ENCODE data around the gene MAU2.

Gene MAU2

GRCh38 chr19:19305696-19306095, 14.9 kb upstream of the MAU2 start:
- no peak for DNase-seq (ENCODE audit: low read depth)

GRCh38 chr19:19306191-19306590, 14.4 kb upstream of the MAU2 start:
- no peak for DNase-seq (ENCODE audit: low read depth)

GRCh38 chr19:19308373-19308772, 12.3 kb upstream of the MAU2 start:
- DNase-seq (ENCODE audit: low read depth): no peak

DNA sequence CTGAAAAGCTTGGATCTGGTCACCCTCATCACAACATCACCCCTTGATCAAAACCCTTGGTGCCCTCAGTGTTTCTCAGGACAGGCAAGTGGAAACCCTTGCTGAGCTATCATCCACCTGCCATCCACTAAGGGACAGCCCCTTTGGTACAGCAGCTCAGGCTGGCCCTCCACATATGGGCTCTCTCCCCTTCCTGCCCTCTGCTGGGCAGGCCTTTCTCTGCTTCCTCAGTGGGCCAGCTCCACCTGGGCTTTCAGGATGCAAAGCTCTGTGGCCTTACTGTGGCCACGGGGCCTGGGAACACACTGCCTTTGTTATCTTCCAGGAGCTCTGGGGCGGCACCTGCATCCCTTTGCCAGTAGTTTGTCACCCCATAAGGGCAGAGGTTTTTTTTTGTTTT, 5.2 kb upstream of the MAU2 start:
- DNase-seq (ENCODE audit: low read depth): no peak

DNA sequence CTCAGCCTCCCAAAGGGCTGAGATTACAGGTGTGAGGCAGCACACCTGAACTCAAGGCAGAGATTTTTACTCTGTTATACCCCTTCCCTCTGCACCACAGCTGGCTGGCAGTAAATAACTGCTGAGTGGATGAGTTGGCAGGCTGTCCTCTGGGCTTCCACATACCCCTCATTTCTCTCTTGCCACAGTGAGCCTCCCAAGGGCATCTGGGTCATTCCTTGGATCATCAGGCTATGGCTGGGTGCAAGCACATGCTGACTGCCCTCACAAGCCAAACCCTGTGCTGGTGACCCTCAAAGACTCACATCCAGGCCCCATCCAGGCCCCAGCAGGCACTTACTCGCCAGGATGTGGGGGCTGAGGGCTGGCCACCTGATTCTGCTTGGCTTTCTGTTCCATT, 4.5 kb upstream of the MAU2 start:
- no peak for DNase-seq (ENCODE audit: low read depth)

GRCh38 chr19:19319732-19320360, 783 bp upstream of the MAU2 start:
- DNase-seq (ENCODE audit: low read depth): no peak

GRCh38 chr19:19321141-19321577, 530 bp downstream of the MAU2 start:
- no peak for DNase-seq (ENCODE audit: low read depth)

DNA sequence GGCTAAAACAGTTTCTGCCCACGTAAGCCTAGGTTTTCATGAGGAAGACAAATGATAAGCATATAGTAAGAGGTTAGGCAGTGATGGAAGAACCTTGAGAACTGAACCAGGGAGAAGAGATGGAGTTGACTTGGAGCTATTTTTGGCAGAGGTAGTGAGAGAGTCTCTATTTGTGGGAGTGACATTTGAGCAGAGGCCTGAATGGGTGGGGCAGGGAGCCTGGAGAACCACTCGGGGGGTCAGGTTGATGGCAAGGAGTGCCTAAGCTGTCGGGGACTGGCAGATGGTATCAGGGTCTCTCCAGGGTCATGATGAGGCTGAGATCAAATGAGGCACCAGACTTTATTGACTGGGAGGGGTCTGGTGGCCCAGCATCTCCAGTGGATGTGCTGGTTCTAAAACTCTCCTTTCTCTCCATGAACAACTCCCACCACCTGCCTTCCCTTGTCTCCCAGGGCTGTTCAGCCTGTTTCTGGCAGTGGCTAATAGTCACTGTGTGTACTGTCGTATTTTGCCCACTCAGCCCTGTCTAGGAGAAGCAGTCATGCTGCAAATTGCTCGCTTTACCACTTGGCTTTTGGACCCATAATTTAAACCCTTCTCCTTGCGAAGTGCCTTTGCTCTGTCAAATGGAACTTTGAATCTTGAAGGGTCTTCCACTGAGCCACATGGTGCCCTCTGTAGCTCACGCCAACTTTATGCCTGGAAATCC, 3.6 kb downstream of the MAU2 start:
- no peak for DNase-seq (ENCODE audit: low read depth)

- no peak for DNase-seq (ENCODE audit: low read depth)
These were observed 7.0 kb downstream of the MAU2 start for GRCh38 chr19:19327672-19328071.

DNA sequence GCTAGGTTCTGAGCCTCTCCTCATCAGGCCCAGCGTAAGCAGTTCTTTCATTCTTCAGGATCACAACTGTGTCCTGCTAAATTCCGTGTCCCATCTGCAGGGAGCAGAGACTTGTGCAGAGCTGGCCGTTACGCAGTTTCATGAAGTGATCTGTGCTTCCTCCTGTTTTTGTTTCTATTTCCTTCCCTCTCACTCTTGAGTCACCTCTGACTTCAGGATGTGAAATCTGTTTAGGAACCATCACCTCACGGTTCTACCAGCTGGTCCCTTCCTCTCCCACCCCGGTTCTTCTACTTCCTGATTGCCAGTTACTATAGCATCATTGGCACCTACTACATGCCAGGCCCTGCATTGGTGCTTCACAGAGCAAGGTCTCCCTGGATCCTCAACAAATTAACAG, 8.5 kb downstream of the MAU2 start:
- DNase-seq (ENCODE audit: low read depth): no peak

DNA sequence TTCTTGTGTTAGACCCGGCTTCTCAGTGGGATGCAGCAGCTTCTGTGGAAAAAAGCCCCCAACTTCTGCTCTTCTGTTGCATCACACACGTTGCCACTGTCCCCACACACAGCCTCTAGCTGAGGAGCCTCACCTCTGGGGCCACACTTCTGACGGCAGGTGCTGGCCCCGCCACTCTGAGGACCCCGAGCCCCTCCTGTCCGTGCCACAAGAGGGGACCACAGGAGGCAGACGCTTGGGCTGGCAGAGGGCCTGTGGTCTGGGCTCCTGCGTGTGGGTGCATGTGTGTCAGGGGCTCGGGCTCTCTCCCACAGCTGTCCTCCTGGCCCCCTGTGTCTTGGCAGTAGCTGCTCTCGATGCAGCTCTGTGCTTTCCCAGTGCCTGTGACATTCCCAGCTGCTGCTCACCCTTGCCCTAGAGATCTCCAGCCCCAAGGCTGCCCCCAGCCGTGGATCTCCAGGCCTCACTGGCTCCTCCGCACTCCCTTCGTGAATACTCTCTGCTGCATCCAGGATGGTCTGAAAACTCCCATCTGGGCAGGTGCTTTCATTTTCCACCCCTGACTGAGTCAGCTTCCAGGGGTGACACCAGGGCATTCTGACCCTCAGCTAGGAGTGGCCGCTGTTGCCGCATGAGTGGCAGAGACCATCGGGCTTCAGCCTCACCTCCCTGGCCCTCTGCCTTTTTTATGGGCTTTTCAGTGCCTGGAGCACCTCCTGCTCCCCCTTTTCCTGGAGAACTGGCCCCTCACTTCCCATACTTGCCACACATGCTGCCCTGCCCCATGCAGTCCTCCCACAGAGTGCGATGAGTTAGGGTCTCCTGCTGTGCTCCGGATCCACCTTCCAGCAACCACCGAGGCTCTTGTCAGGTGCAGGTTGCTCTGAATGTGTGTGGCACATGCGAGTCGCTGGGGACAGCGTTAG, 13.7 kb downstream of the MAU2 start:
- DNase-seq (ENCODE audit: low read depth): no peak

GRCh38 chr19:19334989-19335344, 14.3 kb downstream of the MAU2 start:
- DNase-seq (ENCODE audit: low read depth): no peak

DNA sequence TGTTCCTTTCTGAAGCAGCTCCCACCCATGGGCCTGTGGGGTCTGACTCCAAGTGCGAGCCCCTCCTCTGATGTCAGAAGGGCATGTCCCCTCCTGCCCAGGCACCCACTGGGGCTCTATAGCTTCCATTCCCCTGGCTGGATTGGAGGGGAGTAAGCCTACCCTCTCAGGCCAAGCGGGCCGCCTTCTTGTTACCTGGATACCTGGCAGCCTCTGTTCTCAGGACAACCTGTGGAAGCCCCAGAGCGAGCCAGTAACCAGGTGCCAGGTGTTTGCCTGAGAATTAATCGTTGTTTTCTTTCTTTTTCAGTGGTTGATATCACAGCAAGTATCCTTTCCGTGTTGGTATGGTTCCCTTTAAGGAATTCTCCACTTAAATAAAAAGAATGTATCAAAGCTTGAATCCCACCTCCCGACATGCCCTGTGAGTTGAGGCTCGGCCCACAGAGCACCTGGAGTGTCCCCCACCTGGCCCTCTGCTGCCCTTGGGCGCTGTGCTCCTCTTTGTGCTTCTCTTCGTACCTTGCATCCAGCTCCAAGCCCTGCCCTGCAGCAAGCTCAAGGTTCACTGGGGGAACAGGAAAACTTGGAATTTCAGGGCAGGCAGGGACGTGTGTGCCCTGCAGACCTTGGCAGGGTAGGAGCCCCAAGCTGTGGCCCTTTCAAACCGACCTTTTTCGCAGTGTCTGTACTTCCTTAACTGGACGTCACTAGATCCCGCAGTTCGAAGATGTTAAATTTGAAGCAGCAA, 15.0 kb downstream of the MAU2 start:
- no peak for DNase-seq (ENCODE audit: low read depth)

GRCh38 chr19:19336597-19336996, 16.0 kb downstream of the MAU2 start:
- no peak for DNase-seq (ENCODE audit: low read depth)

GRCh38 chr19:19337120-19337519, 16.5 kb downstream of the MAU2 start:
- DNase-seq (ENCODE audit: low read depth): no peak

- no peak for DNase-seq (ENCODE audit: low read depth)
These were observed 17.5 kb downstream of the MAU2 start for GRCh38 chr19:19338082-19338481.

DNA sequence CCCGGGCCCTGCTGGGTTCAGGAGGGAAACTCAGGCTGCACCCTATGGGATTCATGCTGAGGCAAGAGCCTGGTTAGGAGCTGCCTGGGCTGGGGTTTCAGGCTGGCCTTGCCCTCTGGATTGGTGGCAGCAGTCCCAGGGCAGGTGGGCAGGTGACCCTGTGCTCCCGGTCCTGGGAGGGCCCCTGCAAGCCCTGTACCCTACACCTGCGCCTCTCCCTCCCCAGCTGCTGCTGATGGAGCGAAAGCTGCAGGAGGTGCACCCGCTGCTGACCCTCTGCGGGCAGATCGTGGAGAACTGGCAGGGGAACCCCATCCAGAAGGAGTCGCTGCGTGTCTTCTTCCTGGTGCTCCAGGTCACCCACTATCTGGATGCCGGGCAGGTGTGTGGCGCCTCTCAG, 20.4 kb downstream of the MAU2 start:
- DNase-seq (ENCODE audit: low read depth): no peak

DNA sequence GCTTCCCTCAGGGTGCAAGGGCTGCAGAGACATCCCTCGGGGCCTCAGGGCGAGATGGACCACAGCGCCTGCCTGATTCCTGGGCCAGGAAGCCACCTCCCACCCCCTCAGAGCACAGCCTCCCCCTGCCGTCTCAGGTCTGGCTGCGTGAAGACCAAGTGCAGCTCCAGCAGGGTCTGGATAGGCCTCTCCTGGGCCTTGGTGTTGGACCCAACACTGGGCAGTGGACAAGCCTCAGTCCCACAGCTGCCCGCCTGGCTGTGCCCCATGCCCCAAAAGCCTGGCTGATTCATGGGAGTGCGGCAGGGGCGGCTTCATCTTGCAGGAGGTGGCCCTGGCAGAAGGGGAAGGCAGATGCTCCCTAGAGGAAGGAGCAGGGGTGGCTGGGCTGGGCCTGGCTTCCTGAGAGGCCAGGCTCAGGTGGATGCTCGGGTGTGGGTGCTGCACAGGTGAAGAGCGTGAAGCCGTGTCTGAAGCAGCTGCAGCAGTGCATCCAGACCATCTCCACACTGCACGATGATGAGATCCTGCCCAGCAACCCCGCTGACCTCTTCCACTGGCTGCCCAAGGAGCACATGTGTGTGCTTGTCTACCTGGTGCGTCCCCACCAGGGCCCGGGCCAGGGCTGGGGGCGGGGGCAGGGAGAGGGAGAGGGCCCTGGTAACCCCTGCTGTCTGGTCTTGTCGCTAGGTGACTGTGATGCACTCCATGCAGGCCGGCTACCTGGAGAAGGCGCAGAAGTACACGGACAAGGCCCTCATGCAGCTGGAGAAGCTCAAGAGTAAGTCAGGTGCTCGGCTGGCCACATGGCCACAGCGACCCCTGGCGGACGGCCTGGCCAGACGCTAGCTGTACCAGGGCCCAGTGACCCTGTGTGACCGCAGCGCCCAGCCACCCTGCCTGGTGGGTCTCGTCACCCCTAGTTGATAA, 21.7 kb downstream of the MAU2 start:
- no peak for DNase-seq (ENCODE audit: low read depth)

DNA sequence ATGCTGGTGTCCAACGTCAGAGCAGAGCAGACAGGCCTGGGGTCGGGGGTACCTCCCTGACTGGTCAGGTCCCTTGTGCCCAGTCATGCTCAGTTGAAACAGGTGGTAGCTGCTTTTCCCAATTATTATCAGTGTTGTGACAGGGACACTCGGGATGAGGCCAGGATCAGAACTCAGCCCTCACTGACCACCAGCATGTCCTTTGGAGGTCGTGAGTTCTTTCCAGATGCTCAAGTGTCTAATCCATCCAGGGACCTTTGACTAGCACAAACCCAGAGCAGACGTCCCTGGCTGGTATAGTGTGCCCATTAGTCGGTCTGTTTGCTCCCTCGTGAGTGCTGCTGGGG, 22.4 kb downstream of the MAU2 start:
- DNase-seq (ENCODE audit: low read depth): no peak

DNA sequence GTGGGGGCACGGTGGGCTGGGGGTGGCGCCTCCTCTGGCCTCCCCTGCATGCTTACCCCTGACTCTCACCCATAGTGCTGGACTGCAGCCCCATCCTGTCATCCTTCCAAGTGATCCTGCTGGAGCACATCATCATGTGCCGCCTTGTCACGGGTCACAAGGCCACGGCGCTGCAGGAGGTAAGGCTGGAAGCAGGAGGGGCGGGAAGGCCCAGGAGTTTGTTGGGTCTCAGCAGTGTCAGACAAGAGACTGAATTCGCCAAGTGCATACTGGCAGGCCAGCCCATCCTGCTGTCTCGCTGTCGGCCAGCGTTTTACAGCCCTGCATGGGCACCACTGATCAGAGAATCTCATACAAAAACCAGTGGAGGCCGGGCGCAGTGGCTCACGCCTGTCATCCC, 23.1 kb downstream of the MAU2 start:
- DNase-seq (ENCODE audit: low read depth): no peak

DNA sequence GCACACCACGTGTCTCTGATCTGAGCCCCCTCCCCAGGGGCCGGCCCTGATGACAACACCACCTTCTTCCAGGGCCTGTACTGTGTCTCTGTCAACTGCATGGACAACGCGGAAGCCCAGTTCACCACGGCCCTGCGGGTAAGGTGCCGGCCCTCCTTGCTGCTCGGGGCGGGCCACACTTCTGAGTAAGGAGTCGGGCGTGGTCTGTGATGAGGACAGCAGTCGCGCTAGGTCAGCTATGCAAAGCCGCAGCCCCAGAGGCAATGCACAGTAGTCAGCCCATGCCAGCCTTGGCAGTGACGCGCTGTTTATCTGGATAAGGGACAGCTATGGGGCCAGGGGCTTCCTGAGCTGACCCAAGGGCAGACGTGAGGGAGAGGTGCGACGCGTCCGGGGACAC, 24.6 kb downstream of the MAU2 start:
- no peak for DNase-seq (ENCODE audit: low read depth)

Data from HS-27A (cell line).